DOHH2 (cell line): Measurements from ENCODE around the gene TTC27.
"Not testable (repeated sequence)": the region's sequence is repeated elsewhere in the genome, so short reads cannot be mapped to it uniquely, and the experiment has no call there.

ENCODE experiments used
- H3F3A ChIP-seq: fragments of 200-600 bp; sonication (generic), shearing (Covaris generic); 2 replicates; pipeline ENCODE4 v1.6.0; 2016; ENCODE audit warnings: antibody characterized with exemption, mild to moderate bottlenecking; ENCODE audit not compliant: control insufficient read depth, insufficient read depth
- H3K27ac ChIP-seq: fragments of 200-600 bp; sonication (generic); 2 replicates; pipeline ENCODE4 v1.5.1; 2014; ENCODE audit warnings: low read depth, mild to moderate bottlenecking, low read length, moderate library complexity
- H3K27me3 ChIP-seq: fragments of 200-600 bp; sonication (generic); 2 replicates; pipeline ENCODE4 v1.6.1; 2014; ENCODE audit warnings: mild to moderate bottlenecking, low read length, mixed read lengths; ENCODE audit not compliant: control insufficient read depth
- H3K36me3 ChIP-seq: fragments of 200-600 bp; sonication (generic); 2 replicates; pipeline ENCODE4 v1.6.1; 2014; ENCODE audit warnings: mild to moderate bottlenecking, low read length, moderate library complexity, mixed read lengths; ENCODE audit not compliant: control insufficient read depth
- H3K4me1 ChIP-seq: fragments of 200-600 bp; sonication (generic); 2 replicates; pipeline ENCODE4 v1.6.1; 2014; ENCODE audit warnings: mild to moderate bottlenecking, low read length, mixed read lengths; ENCODE audit not compliant: control insufficient read depth
- H3K4me2 ChIP-seq: fragments of 200-600 bp; sonication (generic); 2 replicates; pipeline ENCODE4 v1.6.0; 2014; ENCODE audit warnings: mild to moderate bottlenecking, low read length, moderate library complexity
- H3K4me3 ChIP-seq: fragments of 200-600 bp; sonication (generic); 2 replicates; pipeline ENCODE4 v1.5.1; 2014; ENCODE audit warnings: mild to moderate bottlenecking, low read length, mixed read lengths
- H3K79me2 ChIP-seq: fragments of 200-600 bp; sonication (generic); 2 replicates; pipeline ENCODE4 v1.6.1; 2014; ENCODE audit warnings: mild to moderate bottlenecking, low read length, mixed read lengths; ENCODE audit not compliant: control insufficient read depth
- H3K9me2 ChIP-seq: fragments of 200-600 bp; sonication (generic); replicated peaks from 2 replicates; pipeline ENCODE4 v1.6.1; 2014; ENCODE audit warnings: mild to moderate bottlenecking, low read length, mixed read lengths; ENCODE audit not compliant: control insufficient read depth
- H3K9me3 ChIP-seq: fragments of 200-600 bp; sonication (generic); 2 replicates; pipeline ENCODE4 v1.6.1; 2014; ENCODE audit warnings: antibody characterized with exemption, low read length, mixed read lengths; ENCODE audit not compliant: control insufficient read depth, insufficient read depth
- H4K20me1 ChIP-seq: fragments of 200-600 bp; sonication (generic); 2 replicates; pipeline ENCODE4 v1.6.0; 2014; ENCODE audit warnings: low read depth, mild to moderate bottlenecking, antibody characterized with exemption, low read length, moderate library complexity; ENCODE audit not compliant: control insufficient read depth, insufficient read depth
- EZH2phosphoT487 ChIP-seq: fragments of 200-600 bp; sonication (generic); IDR thresholded peaks from 2 replicates; pipeline ENCODE4 v1.6.1; 2017; ENCODE audit warnings: borderline replicate concordance, mild to moderate bottlenecking, antibody characterized with exemption, low read length, moderate library complexity, mixed read lengths
- TF ChIP-seq, protein P1 (sequence below): fragments of 200-600 bp; sonication (generic); IDR thresholded peaks from one replicate; pipeline ENCODE4 v1.5.1; 2014; ENCODE audit warnings: antibody characterized with exemption, mild to moderate bottlenecking, low read depth, low read length; ENCODE audit not compliant: poor library complexity, severe bottlenecking

TTC27 gene

DNA sequence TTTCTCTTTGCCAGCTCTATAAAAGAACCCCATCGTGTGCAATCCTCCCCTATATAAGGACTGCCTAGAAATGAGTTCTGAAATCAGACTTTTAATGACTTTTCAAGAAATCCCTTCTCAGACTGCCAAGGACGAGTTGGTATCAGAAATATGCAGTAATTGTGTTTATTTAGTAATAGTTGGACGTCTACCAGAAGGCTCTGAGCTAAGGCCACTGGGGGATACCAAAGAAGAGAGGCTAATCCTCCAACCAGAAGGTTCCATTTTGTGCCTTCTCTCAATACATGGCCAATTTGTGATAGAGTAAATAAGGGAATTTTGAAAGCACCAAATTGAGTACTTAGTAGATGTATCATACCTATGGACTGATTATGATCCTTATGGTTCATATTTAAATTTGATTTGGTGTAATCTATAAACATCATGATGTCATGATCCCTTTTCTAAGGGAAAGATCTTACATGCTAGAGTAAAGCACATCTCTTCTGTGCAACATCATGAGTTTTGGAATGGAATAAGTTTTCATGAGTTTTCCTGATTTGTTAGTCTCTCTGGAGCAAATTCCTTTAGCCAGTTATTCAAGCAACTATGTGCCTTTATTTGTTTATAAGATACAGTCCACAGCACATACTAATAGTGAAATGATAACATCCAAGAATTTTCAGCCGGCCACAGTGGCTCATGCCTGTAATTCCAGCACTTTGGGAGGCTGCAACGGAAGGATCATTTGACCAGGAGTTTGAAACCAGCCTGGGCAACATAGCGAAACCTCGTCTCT lies 236.7 kb downstream of the TTC27 start:
- TF ChIP-seq EZH2phosphoT487: no peak
- TF ChIP-seq, protein P1, sequence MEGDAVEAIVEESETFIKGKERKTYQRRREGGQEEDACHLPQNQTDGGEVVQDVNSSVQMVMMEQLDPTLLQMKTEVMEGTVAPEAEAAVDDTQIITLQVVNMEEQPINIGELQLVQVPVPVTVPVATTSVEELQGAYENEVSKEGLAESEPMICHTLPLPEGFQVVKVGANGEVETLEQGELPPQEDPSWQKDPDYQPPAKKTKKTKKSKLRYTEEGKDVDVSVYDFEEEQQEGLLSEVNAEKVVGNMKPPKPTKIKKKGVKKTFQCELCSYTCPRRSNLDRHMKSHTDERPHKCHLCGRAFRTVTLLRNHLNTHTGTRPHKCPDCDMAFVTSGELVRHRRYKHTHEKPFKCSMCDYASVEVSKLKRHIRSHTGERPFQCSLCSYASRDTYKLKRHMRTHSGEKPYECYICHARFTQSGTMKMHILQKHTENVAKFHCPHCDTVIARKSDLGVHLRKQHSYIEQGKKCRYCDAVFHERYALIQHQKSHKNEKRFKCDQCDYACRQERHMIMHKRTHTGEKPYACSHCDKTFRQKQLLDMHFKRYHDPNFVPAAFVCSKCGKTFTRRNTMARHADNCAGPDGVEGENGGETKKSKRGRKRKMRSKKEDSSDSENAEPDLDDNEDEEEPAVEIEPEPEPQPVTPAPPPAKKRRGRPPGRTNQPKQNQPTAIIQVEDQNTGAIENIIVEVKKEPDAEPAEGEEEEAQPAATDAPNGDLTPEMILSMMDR: no peak
- H3K4me2 ChIP-seq: no peak overlapping the region
- H3K27me3 ChIP-seq: no peaks in the 10 kb centered on the region
- H4K20me1 ChIP-seq: no peaks in the 10 kb centered on the region
- H3K79me2 ChIP-seq: no peaks in the 10 kb centered on the region
- H3F3A ChIP-seq: no peaks in the 10 kb centered on the region
- H3K27ac ChIP-seq: no peak overlapping the region
- H3K4me1 ChIP-seq: no peaks in the 10 kb centered on the region
- no peak overlapping the region for H3K4me3 ChIP-seq
- H3K36me3 ChIP-seq: no peaks in the 10 kb centered on the region
- H3K9me2 ChIP-seq: no peaks in the 10 kb centered on the region
- no peaks in the 10 kb centered on the region for H3K9me3 ChIP-seq

DNA sequence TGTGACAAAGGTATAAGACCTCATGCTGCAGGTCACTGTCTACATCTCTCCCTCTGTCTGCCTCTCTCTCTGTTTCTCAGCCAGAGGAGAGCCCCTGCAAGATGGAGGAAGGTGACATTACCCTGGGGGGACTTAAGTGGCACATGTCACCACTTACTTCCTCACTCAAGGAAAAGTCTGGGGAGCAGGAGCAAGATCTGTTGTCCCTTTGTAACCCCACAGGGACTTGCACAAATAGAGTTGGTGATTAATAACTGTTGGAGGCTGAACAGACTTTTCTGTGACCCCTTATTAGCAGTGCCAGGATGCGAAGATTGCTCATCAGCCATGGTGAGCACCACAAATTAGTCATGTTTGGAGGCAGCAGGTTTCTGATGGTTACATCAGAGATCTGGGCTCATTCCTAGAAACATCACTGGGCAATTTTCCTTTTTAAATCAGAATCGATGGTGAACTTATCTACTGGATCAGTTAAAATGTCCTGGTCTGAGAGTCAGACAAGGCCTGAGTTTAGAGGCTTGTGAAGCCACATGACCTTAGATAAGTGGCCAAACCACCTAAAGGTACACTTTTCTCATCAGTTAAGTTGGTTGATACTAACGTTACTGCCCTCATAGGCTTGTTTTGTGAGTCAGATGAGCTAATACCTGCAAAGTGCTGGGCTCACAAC lies 237.7 kb downstream of the TTC27 start:
- Histone ChIP-seq H3K27ac (no peak overlapping the region), H3K4me2 (no peak overlapping the region)

DNA sequence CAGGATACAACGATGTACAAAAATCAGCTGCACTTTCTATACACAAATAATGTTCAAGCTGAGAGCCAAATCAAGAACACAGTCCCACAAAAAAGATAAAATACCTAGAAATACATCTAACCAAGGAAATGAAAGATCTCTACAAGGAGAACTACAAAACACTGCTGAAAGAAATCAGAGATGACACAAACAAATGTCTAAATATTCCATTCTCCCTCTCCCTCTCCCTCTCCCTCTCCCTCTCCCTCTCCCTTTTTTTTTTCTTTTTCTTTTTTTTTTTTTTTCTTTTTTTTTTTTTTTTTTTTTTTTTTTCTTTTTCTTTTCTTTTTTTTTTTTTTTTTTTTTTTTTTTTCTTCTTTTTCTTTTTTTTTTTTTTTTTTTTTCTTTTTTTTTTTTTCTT lies 238.6 kb downstream of the TTC27 start:
- H3K27ac ChIP-seq, H3K79me2 ChIP-seq, H3K27me3 ChIP-seq, H3F3A ChIP-seq, H3K36me3 ChIP-seq, H3K9me2 ChIP-seq, H3K4me2 ChIP-seq, H4K20me1 ChIP-seq, H3K9me3 ChIP-seq, H3K4me3 ChIP-seq, H3K4me1 ChIP-seq: not testable (repeated sequence)

More for the DNA sequence above, 237.7 kb downstream of the TTC27 start:
- Histone ChIP-seq H4K20me1 (no peaks in the 10 kb centered on the region), H3K4me1 (no peaks in the 10 kb centered on the region), H3K36me3 (no peaks in the 10 kb centered on the region), H3K9me3 (no peaks in the 10 kb centered on the region), H3K4me3 (no peak overlapping the region), H3K27me3 (no peaks in the 10 kb centered on the region), H3F3A (no peaks in the 10 kb centered on the region), H3K9me2 (no peaks in the 10 kb centered on the region), H3K79me2 (no peaks in the 10 kb centered on the region)
- TF ChIP-seq, protein P1: no peak
- no peak for TF ChIP-seq EZH2phosphoT487
